ENCODE measurements around the gene MRPL37. TPM values are rescaled to one million over a fixed set of nuclear protein-coding genes. Genes with fewer than 3 reads are reported as not detected.
A peak's percentile ranks its signal among the peaks of the same experiment; 100 is the strongest.

The MRPL37 gene
- total RNA-seq, 1 donor: 79.5 TPM

- DNase-seq (ENCODE audit: low read depth): no peak
- H3K4me3 ChIP-seq (ENCODE audit: low read depth, low read length): no peak overlapping the region
- no peak for TF ChIP-seq CTCF (IDR thresholded peaks at IDR 0.05; ENCODE audit: insufficient read depth, low read depth, low read length)
Measured at GRCh38 chr1:54215523-54215922, 15.6 kb downstream of the MRPL37 start.

- no peak overlapping the region for H3K4me3 ChIP-seq (ENCODE audit: low read depth, low read length)
- TF ChIP-seq CTCF (IDR thresholded peaks at IDR 0.05; ENCODE audit: insufficient read depth, low read depth, low read length): no peak
- peak; percentile 27 for DNase-seq (ENCODE audit: low read depth)
Measured at GRCh38 chr1:54218883-54219687, 19.1 kb downstream of the MRPL37 start.

- DNase-seq (ENCODE audit: low read depth): peak; percentile 64
- TF ChIP-seq CTCF (IDR thresholded peaks at IDR 0.05; ENCODE audit: insufficient read depth, low read depth, low read length): no peak
- H3K4me3 ChIP-seq (ENCODE audit: low read depth, low read length): no peak overlapping the region
Measured at GRCh38 chr1:54219688-54220003, 19.7 kb downstream of the MRPL37 start.

GRCh38 chr1:54220004-54220811 lies 20.2 kb downstream of the MRPL37 start:
- no peak overlapping the region for H3K4me3 ChIP-seq (ENCODE audit: low read depth, low read length)
- no peak for TF ChIP-seq CTCF (IDR thresholded peaks at IDR 0.05; ENCODE audit: insufficient read depth, low read depth, low read length)
- DNase-seq (ENCODE audit: low read depth): peak; percentile 69

- H3K4me3 ChIP-seq (ENCODE audit: low read depth, low read length): no peak overlapping the region
Measured at GRCh38 chr1:54221113-54221834, 21.3 kb downstream of the MRPL37 start.

More at GRCh38 chr1:54221113-54221834, 21.3 kb downstream of the MRPL37 start:
- no peak for TF ChIP-seq CTCF (IDR thresholded peaks at IDR 0.05; ENCODE audit: insufficient read depth, low read depth, low read length)
- no peak for DNase-seq (ENCODE audit: low read depth)
